Ascending aorta (tissue), 2 donors: Measurements from ENCODE around the gene KLHL14. TPM values are rescaled to one million over a fixed set of nuclear protein-coding genes. Genes with fewer than 3 reads are reported as not detected.
"Not testable (repeated sequence)": the region's sequence is repeated elsewhere in the genome, so short reads cannot be mapped to it uniquely, and the experiment has no call there.

Source experiments
- DNase-seq, 2 donors: peaks; one replicate each; pipeline ENCODE4 v3.0.0-alpha.2; 2019; ENCODE audit warnings: low spot score in 2 of 2
- H3K27ac ChIP-seq, 2 donors: fragments of 200-600 bp; sonication (generic); one replicate each; pipeline ENCODE4 v1.5.1; 2016 to 2017; ENCODE audit warnings: mild to moderate bottlenecking in 1 of 2
- H3K27me3 ChIP-seq: fragments of 200-600 bp; sonication (generic); one replicate; pipeline ENCODE4 v1.5.1; 2017
- H3K36me3 ChIP-seq, 2 donors: fragments of 200-600 bp; sonication (generic); one replicate each; pipeline ENCODE4 v1.5.1; 2016
- H3K4me1 ChIP-seq, 2 donors: fragments of 200-600 bp; sonication (generic); one replicate each; pipeline ENCODE4 v1.5.1; 2016 to 2017; ENCODE audit warnings: mild to moderate bottlenecking in 1 of 2
- H3K4me3 ChIP-seq, 2 donors: fragments of 200-600 bp; sonication (generic); one replicate each; pipeline ENCODE4 v1.5.1; 2016 to 2017; ENCODE audit warnings: mild to moderate bottlenecking in 1 of 2
- H3K9me3 ChIP-seq, 2 donors: fragments of 200-600 bp; sonication (generic); one replicate each; pipeline ENCODE4 v1.5.1; 2016
- CTCF ChIP-seq, 3 experiments: fragments of 200-600 bp in 2 of 3; fragments of 450-650 bp in 1 of 3; sonication (generic) in 2 of 3; IDR thresholded peaks; one replicate each; pipeline ENCODE4 v1.5.1; 2016 to 2019; ENCODE audit warnings: antibody characterized with exemption in 3 of 3, mild to moderate bottlenecking in 1 of 3, moderate library complexity in 1 of 3
- intact Hi-C: fragments of 100-400 bp; cut with DNase I; formaldehyde crosslinking; loops from one replicate; pipeline ENCODE4 v1.15.1; 2023
- total RNA-seq: library from RNA; depleted of rRNA; stranded (reverse); fragments of >200 nt; gene quantifications from one replicate; pipeline ENCODE4 v1.1.0, GENCODE V29; 2016

KLHL14 gene
- total RNA-seq, 1 donor from 2014 or later, result not detected

- no peaks in the 10 kb centered on the region for H3K4me1 ChIP-seq
- no peaks in the 10 kb centered on the region for H3K27me3 ChIP-seq
- H3K4me3 ChIP-seq, result no peak overlapping the region
- DNase-seq, result no peak
- H3K36me3 ChIP-seq, result no peaks in the 10 kb centered on the region
- no peaks in the 10 kb centered on the region for H3K9me3 ChIP-seq
- H3K27ac ChIP-seq, result no peak overlapping the region
- no peak for TF ChIP-seq CTCF (IDR thresholded peaks at IDR 0.05)
- intact Hi-C loops, result no loop called here
Measured at GRCh38 chr18:32798209-32798960, 25.6 kb upstream of the KLHL14 start.

GRCh38 chr18:32794667-32795066 lies 21.8 kb upstream of the KLHL14 start:
- intact Hi-C loops, DNase-seq: not testable (repeated sequence)

GRCh38 chr18:32779010-32779409 lies 6.2 kb upstream of the KLHL14 start:
- H3K4me3 ChIP-seq, result no peak overlapping the region
- DNase-seq, result no peak
- H3K27me3 ChIP-seq, result no peaks in the 10 kb centered on the region
- TF ChIP-seq CTCF (IDR thresholded peaks at IDR 0.05), result no peak
- H3K4me1 ChIP-seq, result no peaks in the 10 kb centered on the region
- intact Hi-C loops, result no loop called here
- H3K27ac ChIP-seq, result no peak overlapping the region
- no peaks in the 10 kb centered on the region for H3K36me3 ChIP-seq
- H3K9me3 ChIP-seq, result no peaks in the 10 kb centered on the region

More at GRCh38 chr18:32794667-32795066, 21.8 kb upstream of the KLHL14 start:
- H3K27me3 ChIP-seq, H3K9me3 ChIP-seq, H3K4me3 ChIP-seq, H3K36me3 ChIP-seq, H3K27ac ChIP-seq, H3K4me1 ChIP-seq: not testable (repeated sequence)

- no peak for TF ChIP-seq CTCF (IDR thresholded peaks at IDR 0.05)
- intact Hi-C loops, result no loop called here
- Histone ChIP-seq H3K36me3 (no peaks in the 10 kb centered on the region), H3K9me3 (no peaks in the 10 kb centered on the region), H3K4me1 (no peaks in the 10 kb centered on the region), H3K27ac (no peak overlapping the region), H3K4me3 (no peak overlapping the region), H3K27me3 (no peaks in the 10 kb centered on the region)
- no peak for DNase-seq
Measured at GRCh38 chr18:32777049-32777448, 4.2 kb upstream of the KLHL14 start.

GRCh38 chr18:32776561-32776960 lies 3.7 kb upstream of the KLHL14 start:
- no peak for TF ChIP-seq CTCF (IDR thresholded peaks at IDR 0.05)
- H3K4me3 ChIP-seq, result no peak overlapping the region
- no peaks in the 10 kb centered on the region for H3K9me3 ChIP-seq
- intact Hi-C loops, result no loop called here
- no peaks in the 10 kb centered on the region for H3K4me1 ChIP-seq
- no peaks in the 10 kb centered on the region for H3K36me3 ChIP-seq
- H3K27me3 ChIP-seq, result no peaks in the 10 kb centered on the region
- no peak overlapping the region for H3K27ac ChIP-seq
- DNase-seq, result no peak

- intact Hi-C loops, result no loop called here
- Histone ChIP-seq H3K9me3 (no peaks in the 10 kb centered on the region), H3K27me3 (peaks cover 4% of the 10 kb centered on the region), H3K4me3 (no peak overlapping the region), H3K4me1 (peaks cover 0 to 8% of the 10 kb centered on the region in 2 donors), H3K27ac (no peak overlapping the region), H3K36me3 (no peaks in the 10 kb centered on the region)
- TF ChIP-seq CTCF (IDR thresholded peaks at IDR 0.05), result no peak
- DNase-seq, result no peak
Measured at GRCh38 chr18:32775628-32776027, 2.8 kb upstream of the KLHL14 start.
